ENCODE data around the gene VSTM2B.

- TF ChIP-seq CTCF (IDR thresholded peaks at IDR 0.05; ENCODE audit: low read length) = no peak
- TF ChIP-seq EZH2 (optimal IDR thresholded peaks at IDR 0.05; ENCODE audit: low read depth, low read length) = no peak
- TF ChIP-seq EZH2phosphoT487 (IDR thresholded peaks at IDR 0.05; ENCODE audit: low read length) = no peak
Observed at GRCh38 chr19:29526730-29527499, 1.1 kb downstream of the VSTM2B start.
